Measurements from ENCODE around the gene FSD1L.
A peak's percentile ranks its signal among the peaks of the same experiment; 100 is the strongest.
"Not testable (repeated sequence)": the region's sequence is repeated elsewhere in the genome, so short reads cannot be mapped to it uniquely, and the experiment has no call there.

FSD1L gene

GRCh38 chr9:105484226-105484625, 36.4 kb downstream of the FSD1L start:
- DNase-seq (ENCODE audit: low read depth in 2 of 2): no peak

GRCh38 chr9:105485131-105485530, 37.3 kb downstream of the FSD1L start:
- no peak for DNase-seq (ENCODE audit: low read depth in 2 of 2)

GRCh38 chr9:105496826-105497225, 49.0 kb downstream of the FSD1L start:
- DNase-seq (ENCODE audit: low read depth in 2 of 2): no peak

- no peak for DNase-seq (ENCODE audit: low read depth in 2 of 2)
Observed at GRCh38 chr9:105497704-105498103, 49.9 kb downstream of the FSD1L start.

- DNase-seq (ENCODE audit: low read depth in 2 of 2): no peak
Observed at GRCh38 chr9:105500108-105500766, 52.4 kb downstream of the FSD1L start.

GRCh38 chr9:105501414-105501813, 53.6 kb downstream of the FSD1L start:
- no peak for DNase-seq (ENCODE audit: low read depth in 2 of 2)

GRCh38 chr9:105502276-105502675, 54.4 kb downstream of the FSD1L start:
- DNase-seq (ENCODE audit: low read depth in 2 of 2): no peak

GRCh38 chr9:105503881-105504280, 56.0 kb downstream of the FSD1L start:
- DNase-seq (ENCODE audit: low read depth in 2 of 2): no peak

GRCh38 chr9:105507096-105507790, 59.4 kb downstream of the FSD1L start:
- DNase-seq (ENCODE audit: low read depth in 2 of 2): no peak

GRCh38 chr9:105508530-105508929, 60.7 kb downstream of the FSD1L start:
- DNase-seq (ENCODE audit: low read depth in 2 of 2): no peak

- DNase-seq (ENCODE audit: low read depth in 2 of 2): no peak
Observed at GRCh38 chr9:105510024-105510423, 62.2 kb downstream of the FSD1L start.

GRCh38 chr9:105511446-105511845, 63.6 kb downstream of the FSD1L start:
- DNase-seq (ENCODE audit: low read depth in 2 of 2): no peak

GRCh38 chr9:105515811-105516413, 68.1 kb downstream of the FSD1L start:
- DNase-seq (ENCODE audit: low read depth in 2 of 2): no peak

GRCh38 chr9:105519710-105520369, 72.0 kb downstream of the FSD1L start:
- DNase-seq (ENCODE audit: low read depth in 2 of 2): peak; percentile 6 to 16

GRCh38 chr9:105520992-105521391, 73.2 kb downstream of the FSD1L start:
- DNase-seq (ENCODE audit: low read depth in 2 of 2): not testable (repeated sequence)

- DNase-seq (ENCODE audit: low read depth in 2 of 2): not testable (repeated sequence)
Observed at GRCh38 chr9:105522618-105523385, 75.0 kb downstream of the FSD1L start.

GRCh38 chr9:105531530-105531929, 83.7 kb downstream of the FSD1L start:
- DNase-seq (ENCODE audit: low read depth in 2 of 2): no peak

GRCh38 chr9:105535920-105536668, 88.3 kb downstream of the FSD1L start:
- DNase-seq (ENCODE audit: low read depth in 2 of 2): no peak

GRCh38 chr9:105539452-105539851, 91.6 kb downstream of the FSD1L start:
- DNase-seq (ENCODE audit: low read depth in 2 of 2): no peak

GRCh38 chr9:105541838-105542237, 94.0 kb downstream of the FSD1L start:
- DNase-seq (ENCODE audit: low read depth in 2 of 2): no peak

- no peak for DNase-seq (ENCODE audit: low read depth in 2 of 2)
Observed at GRCh38 chr9:105554042-105554441, 106.2 kb downstream of the FSD1L start.
